ENCODE results near the gene ZFP62. TPM values are rescaled to one million over a fixed set of nuclear protein-coding genes. Genes with fewer than 3 reads are reported as not detected.

The ZFP62 gene
- total and polyA plus RNA-seq, 2 of the 8 experiments (the other 6 are each of a cell fraction or from before 2014, with no cell fraction given): 9.3 to 38.5 TPM

- Histone ChIP-seq H3K4me2 (ENCODE audit: insufficient read depth in 1 of 2, low read depth in 2 of 2, low read length in 2 of 2) (peak overlapping the region; percentile 2 to 28; a peak in 2 of 4 replicates), H2BK120ac (replicated peaks; ENCODE audit: low read depth, low read length) (no peak overlapping the region), H3K18ac (ENCODE audit: extremely low read depth, low read length) (no peak overlapping the region), H2BK12ac (ENCODE audit: low read depth, low read length) (no peak overlapping the region), H2AK5ac (ENCODE audit: low read depth, low read length) (no peak overlapping the region), H3K4ac (replicated peaks; ENCODE audit: insufficient read length, low read depth, low read length) (no peak overlapping the region), H3K56ac (replicated peaks; ENCODE audit: insufficient read length, low read depth, low read length) (no peak overlapping the region), H4K5ac (ENCODE audit: insufficient read length, low read depth, low read length) (no peak overlapping the region), H3K9ac (replicated peaks in 1 of 4; ENCODE audit: extremely low read depth in 1 of 4, low read depth in 3 of 4, low read length in 3 of 4) (no peak overlapping the region), H3K79me2 (ENCODE audit: control insufficient read depth in 1 of 2, insufficient read depth in 2 of 2, low read length in 2 of 2) (no peaks in the 10 kb centered on the region), H3K9me3 (ENCODE audit: insufficient read depth in 2 of 2, low read depth in 1 of 2, low read length in 1 of 2) (peaks cover 47 to 50% of the 10 kb centered on the region in 2 experiments), H3K23ac (ENCODE audit: insufficient read length) (no peak overlapping the region), H3K36me3 (ENCODE audit: control insufficient read depth in 2 of 4, insufficient read depth in 4 of 4, low read length in 3 of 4) (peaks cover 8 to 45% (median 16%) of the 10 kb centered on the region in 4 experiments), H3K4me3 (ENCODE audit: extremely low read depth in 1 of 4, insufficient read depth in 2 of 4, low read depth in 3 of 4, low read length in 4 of 4) (no peak overlapping the region), H2BK20ac (ENCODE audit: low read length) (no peak overlapping the region), H4K20me1 (replicated peaks in 1 of 2; ENCODE audit: control insufficient read depth in 1 of 2, insufficient read depth in 2 of 2, low read length in 2 of 2) (peaks cover 0 to 3% of the 10 kb centered on the region in 2 experiments), H4K8ac (ENCODE audit: extremely low read depth, insufficient read depth, low read length) (no peak overlapping the region), H3K27me3 (replicated peaks in 1 of 4; ENCODE audit: control insufficient read depth in 3 of 4, extremely low read depth in 1 of 4, insufficient read depth in 3 of 4, low read length in 3 of 4) (no peaks in the 10 kb centered on the region), H2AFZ (ENCODE audit: low read length) (no peak overlapping the region), H2BK15ac (ENCODE audit: low read length) (no peak overlapping the region), H3K14ac (ENCODE audit: insufficient read length) (no peak overlapping the region), H3K27ac (ENCODE audit: low read depth, low read length) (no peak overlapping the region), H4K91ac (replicated peaks; ENCODE audit: insufficient read length, low read length) (no peak overlapping the region), H3K79me1 (ENCODE audit: low read depth, low read length) (no peaks in the 10 kb centered on the region), H3K23me2 (ENCODE audit: low read depth, low read length) (no peaks in the 10 kb centered on the region), H2BK5ac (ENCODE audit: low read depth, low read length) (no peak overlapping the region), H3K4me1 (replicated peaks in 1 of 4; ENCODE audit: control insufficient read depth in 3 of 4, insufficient read depth in 4 of 4, low read length in 3 of 4) (peaks cover 0 to 7% (median 2%) of the 10 kb centered on the region in 4 experiments; a peak in 1 of 7 replicates)
- FAIRE-seq (no peak), DNase-seq (ENCODE audit: low read depth in 1 of 2, low spot score in 2 of 2) (no peak)
- WGBS, 2 experiments (ENCODE audit: extremely low coverage in 1 of 2, insufficient coverage in 1 of 2, insufficient read length in 1 of 2, insufficient replicate concordance in 2 of 2, low coverage in 1 of 2, low lambda C conversion rate in 2 of 2, missing lambda C conversion rate in 1 of 2): 88% methylated on average over 1 of the region's 1 CpG; no CpG with 5 or more reads in 1 of the 2 experiments
- ChIA-PET CTCF (ENCODE audit: partially characterized antibody) (no interaction called here), POLR2A (ENCODE audit: partially characterized antibody) (interaction anchor here (1.0 kb wide), 1 partner anchor 8 kb away, joined by 3 read pairs; no protein-coding TSS in a partner anchor)
- TF ChIP-seq SUZ12 (IDR thresholded peaks at IDR 0.05; ENCODE audit: low read length): no peak
- TF ChIP-seq SAP30 (IDR thresholded peaks at IDR 0.05; ENCODE audit: insufficient read depth, insufficient replicate concordance, low read length): no peak
- no peak for TF ChIP-seq GABPA (IDR thresholded peaks at IDR 0.05; ENCODE audit: borderline replicate concordance, insufficient read depth, low read length)
- no peak for TF ChIP-seq CEBPB (IDR thresholded peaks at IDR 0.05; ENCODE audit: low read depth, low read length)
- no peak for TF ChIP-seq MAFK (IDR thresholded peaks at IDR 0.05; ENCODE audit: low read depth, low read length)
- no peak for TF ChIP-seq POLR2AphosphoS5 (IDR thresholded peaks at IDR 0.05; ENCODE audit: low read depth, low read length)
- no peak for TF ChIP-seq RBBP5 (IDR thresholded peaks at IDR 0.05; ENCODE audit: borderline replicate concordance, low read depth, low read length)
- no peak for TF ChIP-seq GTF2F1 (IDR thresholded peaks at IDR 0.05; ENCODE audit: borderline replicate concordance, low read depth, low read length)
- no peak for TF ChIP-seq BRCA1 (IDR thresholded peaks at IDR 0.05; ENCODE audit: low read depth, low read length)
- TF ChIP-seq ATF3 (IDR thresholded peaks at IDR 0.05; ENCODE audit: insufficient read depth, low read depth, low read length): no peak
- TF ChIP-seq EGR1 (IDR thresholded peaks at IDR 0.05; ENCODE audit: borderline replicate concordance, low read depth, low read length): no peak
- TF ChIP-seq SIRT6 (IDR thresholded peaks at IDR 0.05; ENCODE audit: low read length): no peak
- TF ChIP-seq CTBP2 (IDR thresholded peaks at IDR 0.05; ENCODE audit: borderline replicate concordance, insufficient read depth, insufficient read length, low read length): no peak
- TF ChIP-seq TBP (IDR thresholded peaks at IDR 0.05; ENCODE audit: low read depth, low read length): no peak
Measured at GRCh38 chr5:180844858-180845257, 16.2 kb downstream of the ZFP62 start.

Data from H1 (cell line).